COR-L47 (cell line): Measurements from ENCODE around the gene SERTAD4.
A peak's percentile ranks its signal among the peaks of the same experiment; 100 is the strongest.
"Not testable (repeated sequence)": the region's sequence is repeated elsewhere in the genome, so short reads cannot be mapped to it uniquely, and the experiment has no call there.

Source experiments
- DNase-seq: peaks from one replicate; lab custom pipeline; 2025; lab: John Stamatoyannopoulos, UW

The SERTAD4 gene

GRCh38 chr1:210232511-210233215 lies at the start of gene SERTAD4:
Gene SERTAD4, plus strand, starts transcription at chr1:210232796. Its CDS starts 5,165 bp downstream, at chr1:210237961.
- DNase-seq, result peak; percentile 70

GRCh38 chr1:210185063-210185462 lies 47.5 kb upstream of the SERTAD4 start:
- no peak for DNase-seq

- DNase-seq, result not testable (repeated sequence)
Measured at GRCh38 chr1:210187849-210188606, 44.6 kb upstream of the SERTAD4 start.

GRCh38 chr1:210189426-210189825 lies 43.2 kb upstream of the SERTAD4 start:
- no peak for DNase-seq

GRCh38 chr1:210195635-210196160 lies 36.9 kb upstream of the SERTAD4 start:
- no peak for DNase-seq

GRCh38 chr1:210196266-210196665 lies 36.3 kb upstream of the SERTAD4 start:
- DNase-seq, result not testable (repeated sequence)

GRCh38 chr1:210198840-210199239 lies 33.8 kb upstream of the SERTAD4 start:
- DNase-seq, result no peak

- no peak for DNase-seq
Measured at GRCh38 chr1:210200124-210200736, 32.4 kb upstream of the SERTAD4 start.

- no peak for DNase-seq
Measured at GRCh38 chr1:210201681-210202080, 30.9 kb upstream of the SERTAD4 start.

GRCh38 chr1:210207597-210208450 lies 24.8 kb upstream of the SERTAD4 start:
- DNase-seq, result no peak

- DNase-seq, result no peak
Measured at GRCh38 chr1:210213335-210213734, 19.3 kb upstream of the SERTAD4 start.

- DNase-seq, result no peak
Measured at GRCh38 chr1:210214573-210215409, 17.8 kb upstream of the SERTAD4 start.

- DNase-seq, result no peak
Measured at GRCh38 chr1:210217482-210217881, 15.1 kb upstream of the SERTAD4 start.

- no peak for DNase-seq
Measured at GRCh38 chr1:210218047-210218446, 14.5 kb upstream of the SERTAD4 start.

GRCh38 chr1:210222340-210223006 lies 10.1 kb upstream of the SERTAD4 start:
- no peak for DNase-seq

- DNase-seq, result no peak
Measured at GRCh38 chr1:210223226-210223904, 9.2 kb upstream of the SERTAD4 start.

- DNase-seq, result no peak
Measured at GRCh38 chr1:210228158-210228557, 4.4 kb upstream of the SERTAD4 start.

GRCh38 chr1:210230149-210230695 lies 2.4 kb upstream of the SERTAD4 start:
- no peak for DNase-seq

- DNase-seq, result no peak
Measured at GRCh38 chr1:210231846-210232510, 618 bp upstream of the SERTAD4 start.
